EH (cell line): ENCODE results near the gene PCDH12.

Experiments
- DNase-seq: peaks from one replicate; pipeline ENCODE4 v3.0.0-alpha.2; 2015; ENCODE audit warnings: low read depth

The PCDH12 gene

DNA sequence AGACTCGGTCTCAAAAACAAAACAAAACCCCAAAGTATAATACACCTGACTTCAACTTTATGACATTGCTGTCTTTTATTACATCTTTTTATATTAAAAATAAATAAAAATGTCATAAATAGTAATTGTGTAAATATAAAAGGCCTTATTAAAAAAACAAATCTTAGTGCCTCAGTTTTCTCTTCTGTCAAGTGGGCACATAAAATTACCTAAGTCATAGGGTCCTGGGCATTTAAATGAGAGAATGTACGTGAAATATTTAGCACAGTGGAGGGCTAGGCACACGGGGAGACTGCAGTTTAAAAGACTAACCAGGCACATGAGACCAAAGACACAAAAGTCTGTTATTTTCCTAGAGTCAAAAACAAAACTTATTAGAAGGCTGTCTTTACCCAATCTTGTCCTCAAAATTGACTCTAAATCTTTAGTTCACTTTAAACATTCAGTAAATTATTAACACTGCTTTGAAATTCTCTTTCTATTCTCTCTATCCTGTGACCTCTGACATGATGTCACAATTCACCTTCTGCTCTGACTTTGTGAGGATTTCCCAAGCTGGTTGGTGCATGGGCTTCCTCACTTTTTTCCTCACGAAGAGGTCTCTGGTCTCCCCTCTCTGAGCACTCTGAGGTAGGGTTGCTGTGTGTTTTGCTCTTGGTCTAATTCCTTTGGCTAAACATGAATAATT, 8.4 kb upstream of the PCDH12 start:
- no peak for DNase-seq

DNA sequence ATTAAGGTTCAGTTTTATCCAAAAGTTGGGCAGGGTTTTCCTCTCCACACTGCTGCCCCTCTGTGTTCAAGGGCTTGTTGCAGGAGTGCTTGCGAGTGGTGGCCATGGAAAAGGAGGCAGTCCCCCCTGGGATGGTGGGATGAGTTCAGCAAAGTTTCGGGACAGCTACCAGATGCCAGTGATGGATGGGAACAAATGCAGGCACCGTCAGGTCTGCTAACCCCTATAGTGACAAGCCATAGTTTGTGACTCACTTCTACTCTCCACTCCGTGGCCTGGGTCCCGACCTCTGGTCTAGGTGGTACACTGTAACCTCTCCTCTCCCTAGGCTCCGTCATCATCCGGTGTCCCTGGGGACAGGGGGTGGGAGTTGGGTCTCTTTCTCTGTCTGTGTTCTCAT, 7.1 kb upstream of the PCDH12 start:
- DNase-seq: no peak

DNA sequence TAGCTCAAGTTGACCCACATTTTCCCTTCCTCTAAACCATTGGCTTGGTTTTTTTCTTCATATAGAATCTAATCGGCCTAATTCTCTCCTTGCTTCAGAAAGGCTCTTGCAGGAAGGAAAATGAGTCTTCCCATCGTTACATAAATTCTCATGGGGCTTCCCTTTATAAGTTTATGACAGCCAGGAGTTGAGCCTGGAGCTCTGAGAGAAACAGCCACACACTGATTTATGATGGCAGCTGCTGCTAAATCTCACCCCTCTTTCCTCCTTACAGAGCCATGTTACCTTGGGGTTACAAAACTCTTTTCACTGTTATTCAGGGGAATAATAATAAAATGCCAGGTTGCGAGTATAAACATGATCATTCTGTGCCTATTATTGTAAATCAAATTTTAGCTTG, 5.7 kb upstream of the PCDH12 start:
- no peak for DNase-seq

DNA sequence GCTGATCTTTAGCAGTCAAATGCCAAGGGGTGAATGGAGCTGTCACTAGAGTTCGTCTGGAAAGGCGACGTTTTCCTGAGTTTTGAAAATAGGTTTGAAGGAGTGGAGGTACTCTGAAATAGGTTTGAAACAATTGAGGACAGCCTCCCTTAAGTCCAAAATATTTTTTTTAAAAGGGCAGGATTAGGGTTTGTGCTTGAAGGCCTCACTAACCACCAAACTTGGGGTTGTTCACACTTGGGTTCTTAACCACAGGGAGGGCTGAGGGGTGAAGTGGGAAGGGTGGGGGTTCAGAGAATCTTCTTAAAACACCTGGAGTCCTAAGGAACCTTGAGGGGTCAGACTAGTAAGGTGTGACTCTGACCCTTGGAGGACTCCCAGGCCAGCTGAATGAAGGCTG, 3.5 kb upstream of the PCDH12 start:
- DNase-seq: no peak

DNA sequence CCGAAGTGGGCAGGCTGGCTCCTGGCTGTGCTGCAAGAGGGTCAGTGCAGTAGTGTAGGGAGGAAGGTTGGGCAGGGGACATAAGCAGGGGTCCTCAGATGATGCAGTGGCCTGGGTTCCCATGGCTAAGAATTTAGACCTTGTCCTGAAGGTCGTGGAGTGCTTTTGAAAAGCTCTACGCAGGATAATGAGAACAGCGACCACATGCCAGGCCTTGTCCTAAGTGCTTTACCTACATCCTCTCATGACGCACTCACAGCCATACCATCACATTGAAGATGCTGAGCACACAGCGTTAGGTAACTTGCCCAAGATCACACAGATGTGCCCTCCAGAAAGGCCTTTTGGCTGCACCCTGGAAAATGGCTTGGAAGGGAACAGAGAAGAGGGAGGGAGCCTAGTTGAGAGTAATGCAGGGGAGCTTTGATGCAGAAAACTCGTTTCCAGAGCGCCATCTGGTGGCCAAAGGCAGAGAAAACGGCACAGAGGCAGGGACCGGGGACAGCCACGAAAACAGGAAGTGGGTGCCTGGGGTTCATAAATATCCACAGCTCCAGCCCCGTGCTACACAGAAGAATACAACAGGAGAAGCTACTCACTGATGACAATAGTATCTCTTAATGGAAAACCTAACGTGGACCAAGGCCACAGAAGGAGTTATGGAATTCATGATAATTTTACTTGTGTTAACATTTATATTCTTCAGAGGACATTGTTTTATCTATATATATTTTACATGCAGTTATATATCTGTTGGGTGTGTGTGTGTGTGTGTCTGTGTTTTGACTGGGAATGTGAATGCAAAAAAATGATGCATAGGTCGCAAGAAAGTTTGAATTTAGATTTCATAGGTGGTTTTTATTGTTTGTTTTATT, 2.7 kb upstream of the PCDH12 start:
- DNase-seq: peak; percentile 88

DNA sequence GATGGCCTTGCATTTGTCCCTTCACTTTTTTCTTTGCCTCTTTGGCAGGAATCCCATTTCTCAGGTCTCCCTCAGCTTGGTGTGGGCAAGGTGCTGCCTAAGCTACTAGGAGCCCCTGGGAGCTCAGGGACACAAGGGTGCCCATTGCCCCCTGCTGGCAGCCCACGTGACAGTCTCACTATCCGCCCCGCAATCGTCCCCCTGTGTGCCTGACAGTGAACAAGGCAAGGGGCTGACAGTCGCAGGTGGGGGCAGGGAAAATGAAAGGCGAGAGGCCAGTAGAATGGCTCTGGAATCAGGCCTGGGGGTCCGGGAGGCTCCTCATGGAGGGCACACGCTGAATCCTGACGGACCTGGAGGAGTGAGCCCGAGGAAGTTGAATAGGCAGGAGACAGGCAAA, 2.0 kb upstream of the PCDH12 start:
- DNase-seq: peak; percentile 12

DNA sequence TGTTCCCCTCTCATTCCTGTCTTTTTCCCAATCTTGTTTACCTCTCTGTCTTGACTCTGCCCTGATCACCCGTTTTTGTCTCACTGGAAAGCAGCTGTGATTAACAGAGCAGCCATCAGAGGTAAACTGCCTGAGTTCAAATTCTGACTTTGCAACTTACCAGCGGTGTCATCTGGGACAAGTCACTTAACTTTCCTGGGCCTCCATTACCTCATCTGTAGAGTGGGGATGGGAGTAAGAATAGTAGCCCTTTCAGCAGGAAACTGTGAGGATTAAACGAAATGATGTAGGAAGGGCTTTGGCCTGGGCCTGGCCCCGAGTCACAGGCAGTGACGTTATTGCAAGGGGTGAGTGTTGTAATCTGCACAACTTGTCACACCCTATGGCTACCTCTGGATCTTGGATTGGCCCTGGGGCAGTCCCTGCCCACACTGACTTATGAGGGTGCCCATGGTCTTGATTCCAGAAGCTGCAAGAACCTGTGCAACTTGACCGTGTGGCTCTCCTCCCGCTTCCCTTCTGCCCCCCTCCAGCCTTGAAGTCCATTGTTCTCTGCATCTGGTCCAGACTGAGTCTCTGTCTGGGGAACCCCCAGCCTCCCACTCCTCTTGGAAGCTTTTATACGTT, 657 bp upstream of the PCDH12 start:
- peak; percentile 33 for DNase-seq

DNA sequence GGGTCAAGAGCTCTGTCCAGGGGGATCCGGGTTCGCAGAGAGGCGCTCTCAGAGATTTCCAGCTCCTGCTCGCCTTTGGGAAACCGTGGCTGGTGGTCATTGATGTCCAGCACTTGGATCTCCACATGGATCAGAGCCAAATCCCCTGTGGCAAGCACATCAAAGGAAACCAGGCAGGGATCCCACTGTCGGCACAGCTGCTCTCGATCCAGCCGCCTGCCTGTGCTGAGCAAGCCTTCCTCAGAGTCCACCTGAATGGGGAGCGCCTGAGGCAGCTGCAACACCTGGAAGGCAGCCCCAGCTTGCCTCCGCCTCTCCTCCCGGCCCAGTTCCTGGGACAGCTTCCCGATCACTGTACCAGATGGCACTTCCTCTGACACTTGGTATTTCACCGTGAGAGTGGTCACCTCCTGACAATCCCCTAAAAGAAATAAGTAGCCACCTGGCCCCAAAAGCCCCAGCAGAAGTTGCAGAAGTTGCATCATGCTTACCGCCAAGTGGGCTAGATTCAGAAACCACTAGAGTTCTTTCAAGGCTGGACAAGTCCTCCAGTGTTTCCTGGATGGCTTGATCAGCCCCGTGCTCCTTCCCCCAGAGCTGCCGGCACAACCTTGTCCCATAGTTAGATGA, 520 bp downstream of the PCDH12 start:
- no peak for DNase-seq

DNA sequence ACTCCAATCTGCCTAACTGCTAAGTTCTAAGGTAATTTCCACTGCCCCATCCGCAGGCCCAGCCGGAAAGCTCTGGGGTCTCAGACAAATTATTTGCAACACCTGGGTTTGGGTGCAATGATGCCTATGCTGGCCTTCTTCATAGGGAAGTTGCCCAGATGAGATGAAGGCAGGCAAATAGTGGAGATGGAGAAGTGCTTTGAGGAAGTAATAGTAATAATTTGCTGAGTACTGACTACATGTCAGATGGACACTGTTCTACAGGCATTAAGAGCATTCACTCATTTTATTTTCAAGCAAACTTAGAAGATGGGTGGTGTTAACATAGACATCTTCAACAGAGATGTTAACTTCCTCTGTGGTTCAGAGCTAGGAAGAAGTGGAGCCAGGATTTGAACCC, 3.8 kb downstream of the PCDH12 start:
- no peak for DNase-seq

DNA sequence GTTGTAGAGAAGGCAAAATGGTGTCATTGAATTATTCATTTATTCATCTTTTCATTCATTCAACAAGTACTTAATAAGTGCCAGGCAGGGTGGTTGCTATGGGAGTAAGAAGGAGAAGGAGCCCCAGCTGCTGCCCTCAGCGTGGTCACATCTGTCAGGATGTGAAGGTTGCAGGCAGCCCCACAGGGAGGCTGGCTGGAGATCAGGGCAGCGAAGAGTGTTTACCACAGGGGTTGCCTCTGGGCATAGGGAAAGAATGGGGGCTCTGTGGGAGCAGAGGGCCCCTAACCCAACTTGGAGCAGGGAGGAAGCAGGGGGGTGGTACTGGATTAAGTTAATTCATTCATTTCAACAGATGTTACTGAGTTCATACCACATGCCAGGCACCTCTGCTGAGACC, 6.0 kb downstream of the PCDH12 start:
- no peak for DNase-seq

DNA sequence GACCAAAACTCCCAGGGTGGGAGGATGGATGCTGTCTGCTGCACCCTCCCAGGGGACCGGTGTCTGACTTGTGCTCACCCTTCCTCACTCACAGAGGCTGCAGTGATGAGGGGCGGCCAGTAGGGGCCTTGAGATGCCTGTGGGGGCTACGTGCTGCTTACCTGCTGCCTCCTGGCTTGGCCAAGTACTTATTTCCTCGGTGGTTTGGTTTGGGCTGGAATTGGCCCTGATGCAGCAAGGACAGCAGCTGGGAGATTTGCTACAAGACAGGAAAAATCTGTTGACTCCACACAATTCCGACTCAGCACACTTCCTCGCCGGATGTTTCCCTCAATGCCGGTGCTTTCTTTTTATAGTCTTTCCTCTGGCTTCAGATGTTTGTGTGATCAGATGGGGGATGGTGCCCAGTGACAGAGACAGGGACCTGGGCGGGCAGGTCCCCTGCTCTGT, 6.6 kb downstream of the PCDH12 start:
- DNase-seq: no peak

DNA sequence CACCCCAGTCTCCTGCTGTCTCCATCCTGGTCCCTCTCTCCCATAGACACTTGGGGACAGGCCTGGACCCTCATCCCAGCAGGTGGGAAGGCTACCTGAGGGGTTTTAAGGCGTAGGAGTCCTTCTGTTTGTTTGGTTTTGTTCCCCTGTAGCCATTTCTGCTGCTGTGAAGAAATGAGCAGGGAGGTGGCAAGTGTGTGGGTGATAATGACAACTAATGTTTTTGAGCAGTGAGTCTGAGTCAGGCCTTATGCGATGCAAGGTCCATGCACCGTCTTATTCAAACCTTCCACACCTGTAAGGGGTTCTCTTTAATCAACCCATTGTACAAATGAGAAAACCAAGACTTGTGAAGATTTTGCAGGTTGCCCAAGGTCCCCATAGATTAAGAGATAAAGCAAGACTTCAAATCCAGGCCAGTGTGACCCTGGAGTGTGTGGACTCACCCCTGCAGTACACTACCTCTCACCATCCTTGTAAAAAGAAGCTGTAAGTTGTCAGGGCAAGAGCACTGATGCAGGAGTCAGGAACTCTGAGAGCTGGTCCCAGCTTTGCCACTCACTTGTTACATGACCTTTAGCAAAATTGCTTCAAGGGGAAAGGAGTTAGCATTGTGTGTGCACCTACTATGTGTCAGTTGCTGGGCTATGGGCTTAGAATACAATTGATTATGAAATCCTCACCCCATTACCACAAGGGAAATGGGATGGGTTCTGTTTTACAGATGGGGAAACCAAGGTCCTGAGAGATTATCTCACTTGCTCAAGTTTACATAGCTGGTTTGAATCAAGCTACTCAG, 7.6 kb downstream of the PCDH12 start:
- no peak for DNase-seq

DNA sequence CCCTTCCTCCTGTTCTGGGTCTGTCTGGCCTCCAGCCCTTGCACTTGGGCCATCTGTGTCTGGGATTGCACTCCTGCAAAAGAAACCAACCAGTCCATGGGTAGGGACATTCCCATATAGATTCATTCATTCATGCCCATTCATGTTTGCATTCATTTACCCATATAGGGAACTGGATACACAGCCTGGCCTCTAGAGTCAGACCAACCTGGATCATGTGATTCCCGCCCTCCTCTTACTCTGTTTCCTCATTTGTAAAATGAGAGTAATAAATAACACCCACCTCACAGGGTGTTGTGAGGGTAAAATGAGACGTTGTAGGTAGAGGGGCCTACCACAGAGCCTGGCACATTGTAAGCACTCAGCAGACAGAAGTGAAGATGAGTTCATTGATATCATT, 8.5 kb downstream of the PCDH12 start:
- DNase-seq: no peak

DNA sequence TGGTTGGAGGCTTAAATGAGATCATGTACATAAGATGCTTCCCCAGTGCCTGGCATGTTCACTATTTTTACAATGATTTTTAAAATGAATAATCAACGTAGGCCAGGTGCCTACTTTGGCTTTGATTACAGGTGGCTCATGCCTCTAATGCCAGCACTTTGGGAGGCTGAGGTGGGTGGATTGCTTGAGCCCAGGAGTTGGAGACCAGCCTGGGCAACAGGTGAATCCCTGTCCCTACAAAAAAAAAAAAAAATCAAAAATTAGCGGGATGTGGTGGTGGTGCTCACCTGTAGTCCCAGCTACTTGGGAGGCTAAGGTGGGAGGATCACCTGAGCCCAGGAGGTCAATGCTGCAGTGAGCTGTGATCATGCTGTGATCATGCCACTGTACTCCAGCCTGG, 9.2 kb downstream of the PCDH12 start:
- DNase-seq: no peak

DNA sequence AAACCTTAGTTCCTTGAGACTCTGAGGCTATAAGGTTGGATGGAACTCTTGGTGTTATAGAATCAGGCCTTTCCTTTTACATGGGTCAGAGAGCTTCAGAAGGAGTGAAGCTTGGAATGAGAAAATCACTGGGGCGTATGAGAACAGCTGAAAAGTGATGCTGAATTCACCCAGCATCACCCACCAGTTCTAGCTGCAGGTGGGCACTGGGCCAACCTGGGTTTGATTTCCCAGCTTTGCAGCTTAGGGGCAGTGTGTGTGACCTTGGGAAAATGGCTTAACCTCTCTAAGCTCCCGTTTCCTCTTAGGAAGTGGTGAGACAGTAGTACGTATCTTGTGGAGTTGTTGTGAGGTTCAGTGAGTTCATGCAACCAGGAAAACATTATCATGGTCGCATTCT, 10.7 kb downstream of the PCDH12 start:
- no peak for DNase-seq

DNA sequence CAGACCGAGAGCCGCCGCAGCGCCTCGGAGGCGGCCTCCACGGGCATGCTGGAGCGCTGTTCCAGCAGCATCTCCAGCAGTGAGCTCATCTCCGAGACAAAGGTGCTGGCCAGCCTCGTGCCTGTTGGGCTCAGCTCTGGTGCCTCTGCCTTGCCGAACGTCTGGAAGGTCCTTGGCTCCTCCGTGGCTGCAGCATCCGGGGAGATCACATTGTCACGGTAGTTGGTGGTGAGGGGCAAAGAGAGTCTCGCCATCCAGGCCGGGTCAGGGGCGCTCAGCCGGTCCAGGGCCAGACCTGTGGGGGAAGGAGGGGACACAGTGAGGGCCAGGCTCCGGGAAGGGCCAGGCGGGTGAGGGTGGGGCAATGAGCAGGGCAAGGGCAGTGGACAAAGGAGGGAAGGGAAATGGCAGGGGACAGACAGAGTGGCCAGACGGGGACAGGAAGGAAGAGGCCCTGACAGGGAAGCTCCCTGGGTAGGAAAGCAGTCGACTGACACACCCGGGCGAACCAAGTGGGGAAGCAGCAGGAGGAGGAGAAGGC, 12.4 kb downstream of the PCDH12 start:
- DNase-seq: peak; percentile 34

DNA sequence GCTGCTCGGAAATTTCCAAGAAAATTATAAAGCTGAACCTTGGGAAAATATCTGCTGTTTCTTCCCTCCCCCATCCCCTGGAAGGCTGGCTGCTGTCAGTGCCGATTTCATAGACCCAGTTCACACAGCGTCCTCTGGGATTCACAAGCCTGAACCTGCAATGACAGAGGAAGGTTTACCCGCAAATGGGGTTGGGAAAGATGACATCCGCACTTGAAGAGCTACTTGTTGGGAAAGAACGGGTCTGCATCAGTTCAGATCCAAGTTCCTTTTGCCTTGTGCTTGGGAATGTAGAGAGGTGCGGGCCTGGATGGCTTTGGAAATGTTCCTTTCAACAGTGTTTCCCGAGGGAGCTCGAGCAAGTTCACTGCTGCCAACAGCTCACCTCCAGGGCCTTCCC, 13.9 kb downstream of the PCDH12 start:
- DNase-seq: no peak

DNA sequence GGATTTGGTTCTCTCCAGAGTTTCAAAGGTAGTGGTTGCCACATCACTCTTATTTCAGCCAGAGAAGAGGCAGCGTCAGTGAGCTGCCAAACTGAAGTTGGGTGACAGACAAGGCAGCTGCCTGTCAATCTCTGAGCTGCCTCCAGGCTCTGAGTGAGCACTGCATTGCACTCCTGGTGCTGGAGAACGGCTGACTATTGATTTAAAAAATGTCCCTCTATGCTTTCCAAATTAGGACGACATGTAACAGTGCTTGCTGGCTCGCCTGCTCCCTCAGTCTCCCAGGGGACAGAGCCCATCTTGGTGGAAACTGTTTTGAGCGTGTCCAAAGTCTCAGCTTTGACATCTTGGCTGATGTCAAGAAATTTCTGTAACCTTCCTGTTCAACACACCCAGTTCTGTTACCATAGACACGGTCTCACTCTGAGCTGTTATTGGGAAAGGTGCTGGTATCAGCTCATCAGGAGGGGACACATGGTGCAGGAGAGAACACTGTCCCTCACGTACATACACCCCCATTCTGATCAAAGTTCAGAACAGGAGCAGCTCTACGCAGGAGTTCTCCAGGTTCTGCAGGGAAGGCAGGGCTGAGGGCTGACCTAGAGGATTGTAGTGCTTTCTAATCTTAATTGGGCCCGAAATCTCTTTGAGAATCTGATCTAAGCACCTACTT, 15.7 kb downstream of the PCDH12 start:
- DNase-seq: no peak

DNA sequence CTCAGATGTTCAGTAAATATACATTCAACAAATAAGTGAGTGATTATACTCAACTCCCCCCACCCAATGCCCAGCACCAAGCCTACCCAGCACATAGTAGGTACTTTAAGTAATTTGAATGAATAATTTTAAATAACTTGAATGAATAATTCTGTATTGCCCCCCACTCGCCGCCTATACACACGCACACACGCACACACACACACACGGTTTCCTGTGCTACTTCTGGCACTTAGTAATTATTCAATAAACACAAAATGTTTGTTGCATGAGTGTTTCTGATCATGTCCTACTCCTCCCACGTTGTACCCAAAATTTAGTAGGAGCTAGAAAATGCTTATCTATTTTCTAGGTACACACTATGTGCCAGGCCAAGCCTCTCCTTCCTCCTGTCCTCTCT, 16.2 kb downstream of the PCDH12 start:
- no peak for DNase-seq

DNA sequence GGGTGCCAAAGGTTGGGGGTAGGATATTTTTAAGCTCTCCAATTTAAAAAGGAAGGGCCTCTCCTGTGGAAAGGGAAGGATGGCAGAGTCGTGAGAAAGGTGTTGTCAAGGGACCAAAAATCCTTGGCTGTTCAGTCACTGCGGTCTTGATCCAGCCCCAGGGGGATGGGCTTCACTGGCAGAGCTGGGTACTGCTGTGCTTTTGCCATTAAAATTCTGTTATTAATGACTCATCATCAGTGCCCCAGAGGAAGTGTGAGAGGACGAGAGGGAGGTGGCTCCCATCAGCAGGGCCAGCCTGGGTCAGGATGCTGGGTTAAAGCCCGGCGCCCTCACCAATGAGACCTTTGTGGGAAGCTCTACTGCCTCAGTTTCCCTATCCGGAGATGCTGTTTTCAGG, 16.7 kb downstream of the PCDH12 start:
- peak; percentile 57 for DNase-seq

DNA sequence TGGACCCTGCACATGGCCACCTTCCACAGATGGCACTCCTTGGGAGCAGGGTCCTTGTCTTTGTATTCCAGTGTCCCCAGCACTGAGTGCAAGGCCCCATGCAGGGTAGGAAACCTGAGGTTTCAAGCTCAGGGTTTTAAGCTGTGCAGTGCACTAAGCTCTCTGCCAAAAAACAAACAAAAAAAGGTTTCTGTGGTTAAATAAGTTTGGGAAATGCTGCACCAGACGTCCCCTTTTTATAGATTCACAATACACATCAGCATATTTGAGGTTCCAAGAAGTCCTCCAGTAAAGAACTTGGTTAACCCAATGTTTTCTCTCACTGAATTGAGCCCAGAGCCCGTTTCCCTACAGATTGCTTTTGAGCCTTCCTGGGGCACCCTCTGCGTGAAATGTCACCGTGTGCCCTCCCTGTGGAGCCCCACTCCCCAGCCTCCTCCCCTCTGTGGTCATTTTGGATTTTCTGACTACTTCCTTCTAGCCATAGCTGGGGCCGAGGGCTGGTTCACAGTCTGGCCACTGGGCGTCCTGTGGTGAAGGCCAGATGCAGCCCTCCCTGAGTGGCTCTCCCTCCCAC, 17.2 kb downstream of the PCDH12 start:
- DNase-seq: peak; percentile 69
